NAMALWA (cell line): ENCODE results near the gene ARMH1.

Experiments used
- DNase-seq: peaks from one replicate; pipeline ENCODE4 v3.0.0-alpha.2; 2015; ENCODE audit warnings: low spot score

The ARMH1 gene

DNA sequence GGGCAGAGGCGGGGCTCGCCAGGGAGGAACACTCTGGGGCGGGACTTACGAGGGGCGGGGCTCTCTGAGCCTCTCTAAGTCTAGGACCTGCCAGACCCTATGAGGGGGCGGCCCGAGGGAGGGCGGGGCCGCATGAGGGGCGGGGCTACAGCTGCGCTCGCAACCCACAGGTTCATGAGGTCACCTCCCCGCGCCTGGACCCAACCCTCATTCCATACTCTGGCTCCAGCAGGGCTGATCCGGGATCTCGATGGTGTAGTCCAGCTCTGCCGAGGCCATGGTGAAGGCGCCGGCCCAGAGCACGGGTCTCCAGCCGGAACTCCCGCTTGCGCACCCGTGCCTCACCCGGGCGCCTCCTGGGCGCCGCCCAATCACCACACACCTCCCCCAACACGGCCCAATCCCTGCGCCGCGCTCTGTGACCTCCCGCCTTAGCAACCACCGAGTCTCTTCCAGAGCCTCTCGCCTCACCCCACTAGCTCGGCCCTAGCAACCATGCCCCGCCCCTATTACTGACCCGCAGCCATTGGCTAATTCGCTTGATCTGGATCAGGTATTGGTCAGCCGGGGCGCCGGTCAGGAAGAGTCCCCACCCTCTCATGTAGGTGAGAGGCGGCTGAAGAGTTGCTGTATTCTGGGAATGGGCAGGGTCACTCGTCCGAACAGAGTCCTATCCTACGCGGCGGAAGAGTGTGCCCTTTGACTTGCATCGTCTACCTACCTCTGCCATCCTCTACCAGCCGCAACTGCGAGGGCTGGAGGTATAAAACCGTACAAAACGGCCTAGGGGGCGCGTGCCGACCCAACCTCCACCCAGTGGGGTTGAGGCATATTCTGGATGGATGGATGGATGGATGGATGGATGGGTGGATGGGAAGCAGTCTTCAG is at the start of gene ARMH1, which contains the start of gene TMEM53:
Gene ARMH1 (plus strand): TSS at position 602 of the 888 bp plus-strand sequence. CDS start 14,984 bp downstream, outside the sequence.
Gene TMEM53 (minus strand): TSS at position 369 of the 888 bp plus-strand sequence. CDS start 90 bp downstream, at position 279.
- peak; percentile 99 for DNase-seq

DNA sequence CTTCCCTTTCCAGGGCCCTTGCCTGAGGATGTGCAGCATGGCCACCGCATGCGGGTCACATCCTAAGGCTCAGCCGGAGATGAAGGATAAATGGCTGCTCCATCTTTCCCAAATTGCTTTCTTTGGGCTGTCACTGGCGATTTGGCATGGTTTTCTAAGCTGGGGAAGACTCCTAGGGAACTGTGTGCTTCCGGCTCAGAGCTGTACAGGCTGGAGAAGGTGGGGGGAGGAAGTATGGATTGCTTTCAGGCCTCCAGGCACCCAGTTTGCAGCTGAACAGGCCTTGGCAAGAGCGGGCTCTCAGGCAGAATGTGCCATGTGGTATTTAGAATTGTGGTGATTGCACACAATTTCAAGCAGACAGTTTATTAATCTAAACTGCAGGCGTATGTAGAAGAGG is 49.2 kb upstream of the ARMH1 start:
- DNase-seq: no peak

DNA sequence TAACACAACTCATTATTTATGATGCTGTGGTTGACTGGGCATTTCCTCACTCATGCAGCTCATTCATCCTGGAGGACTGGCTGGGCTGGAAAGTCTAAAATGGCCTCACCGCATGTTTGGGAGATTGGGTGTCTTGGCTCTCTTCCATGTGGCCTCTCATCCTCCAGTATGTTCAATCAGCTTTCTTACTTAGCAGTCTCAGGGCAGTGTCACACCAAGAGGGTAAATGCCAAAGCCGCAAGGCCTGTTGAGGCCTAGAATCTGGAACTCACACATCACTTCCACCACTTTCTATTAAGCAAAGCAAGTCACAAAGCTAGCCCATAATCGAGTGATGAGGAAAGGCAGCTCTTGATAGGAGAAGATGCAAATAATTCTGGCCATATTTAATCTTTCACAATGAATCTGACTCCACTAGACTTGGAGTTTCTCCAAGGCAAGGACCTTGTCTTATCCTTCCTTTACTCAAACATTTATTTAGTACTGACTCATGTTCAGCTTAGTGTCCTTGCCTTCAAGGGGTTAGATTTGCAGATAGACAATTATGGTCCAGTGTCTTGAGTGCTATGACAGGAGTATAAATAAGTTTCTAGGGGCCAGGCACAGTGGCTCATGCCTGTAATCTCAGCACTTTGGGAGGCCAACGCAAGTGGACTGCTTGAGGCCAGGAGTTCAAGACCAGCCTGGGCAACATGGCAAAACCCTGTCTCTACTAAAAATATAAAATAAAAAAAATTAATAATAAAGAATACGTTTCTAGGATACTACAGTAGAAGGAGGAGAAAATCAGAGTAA is 45.4 kb upstream of the ARMH1 start:
- no peak for DNase-seq

DNA sequence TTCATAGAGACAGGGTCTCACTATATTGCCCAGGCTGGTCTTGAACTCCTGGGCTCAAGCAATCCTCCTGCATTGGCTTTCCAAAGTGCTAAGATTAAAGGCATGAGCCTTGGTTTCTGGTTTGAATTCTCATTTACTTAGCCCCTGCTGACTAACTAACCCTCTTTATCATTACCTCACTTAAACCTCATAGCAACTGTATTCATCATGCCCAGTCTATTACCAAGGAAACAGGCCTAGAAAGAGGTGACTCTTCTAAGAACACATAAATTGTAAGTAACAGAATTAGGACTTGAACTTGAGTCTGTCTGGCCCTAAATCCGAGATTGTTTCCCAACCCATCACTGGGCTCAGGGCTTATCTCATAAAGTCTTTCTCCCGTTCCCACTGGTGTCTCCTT is 44.4 kb upstream of the ARMH1 start:
- no peak for DNase-seq

DNA sequence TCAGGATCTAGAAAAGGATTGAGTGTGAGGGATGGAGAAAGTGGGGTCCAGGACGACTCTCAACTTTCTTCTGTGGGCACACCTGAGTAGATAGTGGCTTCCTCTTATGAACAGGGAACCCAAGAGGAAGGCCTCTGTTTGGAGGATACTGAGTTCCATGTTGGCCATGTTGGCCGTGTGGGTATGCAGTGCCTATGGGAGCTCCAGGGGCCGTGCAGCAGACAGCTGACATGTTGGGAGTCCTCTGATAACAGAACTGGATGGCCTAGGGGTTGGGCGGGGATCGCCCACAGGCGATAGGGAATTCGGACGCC is 43.2 kb upstream of the ARMH1 start:
- no peak for DNase-seq

DNA sequence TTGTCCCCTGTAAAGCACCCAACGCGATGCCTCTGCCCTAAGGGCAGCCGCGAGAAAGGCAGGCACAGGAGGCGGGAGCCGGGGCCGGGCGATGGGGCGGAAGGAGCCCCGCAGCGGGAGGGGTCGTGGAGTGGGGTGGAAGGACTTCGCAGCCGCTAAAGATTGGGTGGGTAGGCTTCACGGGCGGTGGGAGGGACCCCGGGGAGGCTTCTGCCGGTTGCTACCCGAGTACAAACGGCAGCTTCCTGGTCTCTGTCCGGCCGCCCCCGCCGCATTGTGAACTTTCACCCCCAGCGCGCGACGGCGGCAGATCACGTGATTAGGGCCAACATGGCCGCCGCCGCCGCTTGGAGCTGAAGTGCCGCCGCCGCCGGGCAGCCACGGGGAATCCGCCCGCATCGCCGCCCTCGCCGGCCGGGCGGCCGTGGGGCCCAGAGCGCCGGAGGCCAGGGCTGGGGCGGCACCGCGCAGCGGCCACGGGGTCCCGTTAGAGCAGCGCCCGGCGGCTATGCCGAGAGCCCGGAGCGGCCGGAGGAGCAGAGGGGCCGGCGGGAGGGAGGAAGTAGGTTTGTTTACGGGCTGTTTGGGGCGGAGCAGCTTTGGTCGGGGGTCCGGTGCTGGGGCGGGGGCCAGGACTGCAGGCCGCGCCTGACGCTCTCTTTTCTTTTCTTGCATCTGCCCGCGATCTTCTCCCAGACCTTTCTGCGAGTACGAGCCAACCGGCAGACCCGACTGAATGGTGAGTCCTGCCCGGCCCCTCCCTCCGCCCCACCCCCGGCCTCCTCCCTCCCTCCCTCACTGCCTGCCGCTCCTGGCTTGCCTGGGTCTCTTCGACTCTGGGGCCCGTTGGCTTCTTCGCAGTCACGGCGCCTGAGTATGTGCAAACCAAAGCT is 42.6 kb upstream of the ARMH1 start:
- peak; percentile 86 for DNase-seq

DNA sequence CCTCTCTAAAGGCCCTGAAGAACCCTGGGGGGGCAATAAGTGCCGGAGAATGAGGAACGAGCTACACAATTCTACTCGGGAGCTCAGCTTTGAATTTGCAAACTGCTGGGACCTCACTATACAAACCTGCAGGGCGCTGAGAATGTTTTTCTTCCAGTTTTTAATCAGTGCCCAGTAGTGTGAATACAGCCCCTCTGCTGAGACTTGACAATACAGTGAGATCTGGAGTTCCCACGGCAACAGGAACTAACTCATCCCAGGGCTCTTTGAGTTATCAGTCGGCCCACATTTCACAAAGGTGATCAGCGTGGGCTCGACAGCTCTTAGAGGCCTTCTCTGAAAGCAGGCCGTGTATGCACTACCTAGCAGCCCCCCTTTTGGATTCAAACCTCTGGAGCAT is 41.9 kb upstream of the ARMH1 start:
- no peak for DNase-seq

DNA sequence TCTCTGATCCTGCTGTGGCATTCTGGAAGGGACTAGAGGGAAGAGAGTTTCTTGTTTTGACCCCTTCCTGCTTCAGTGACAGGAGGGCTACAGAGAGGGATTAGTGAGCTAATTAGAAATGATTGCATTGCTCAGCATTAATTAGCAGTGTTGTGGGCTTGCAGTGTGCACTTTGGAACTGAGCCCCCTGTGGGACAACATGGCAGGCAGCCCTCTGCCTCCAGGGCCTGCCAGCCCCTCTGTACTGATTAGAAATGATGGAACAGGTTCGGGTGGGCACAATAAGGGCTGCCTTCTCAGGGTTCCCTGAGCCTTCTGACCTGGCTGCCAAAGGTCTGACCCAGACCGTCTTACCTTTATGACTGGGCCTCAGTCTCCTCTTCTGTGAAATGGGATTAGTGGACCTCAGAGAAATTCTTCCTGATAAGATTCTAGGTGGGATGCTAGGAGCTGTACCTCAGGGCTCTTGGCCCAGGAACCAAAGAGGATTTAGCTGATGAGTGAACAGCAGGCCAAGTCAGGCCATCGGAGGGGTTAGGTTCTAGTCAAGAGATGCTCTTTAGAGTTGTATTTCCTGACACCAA is 39.8 kb upstream of the ARMH1 start:
- no peak for DNase-seq

DNA sequence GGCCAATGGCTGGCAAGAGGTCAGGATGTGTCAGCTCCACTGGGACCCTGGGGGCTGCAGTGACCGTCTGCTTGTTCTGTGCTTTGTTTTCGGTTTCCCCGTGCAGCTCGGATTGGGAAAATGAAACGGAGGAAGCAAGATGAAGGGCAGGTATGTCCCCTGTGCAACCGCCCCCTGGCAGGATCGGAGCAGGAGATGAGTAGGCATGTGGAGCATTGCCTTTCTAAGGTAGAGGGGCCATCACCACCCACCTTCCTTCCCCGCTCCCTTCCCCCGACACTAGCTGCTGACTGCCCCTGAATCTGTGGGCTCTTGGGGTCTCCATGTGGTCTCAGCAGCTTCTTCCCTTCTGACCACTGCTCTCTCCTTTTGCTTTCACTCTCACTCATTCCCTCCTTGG is 39.1 kb upstream of the ARMH1 start:
- DNase-seq: no peak

DNA sequence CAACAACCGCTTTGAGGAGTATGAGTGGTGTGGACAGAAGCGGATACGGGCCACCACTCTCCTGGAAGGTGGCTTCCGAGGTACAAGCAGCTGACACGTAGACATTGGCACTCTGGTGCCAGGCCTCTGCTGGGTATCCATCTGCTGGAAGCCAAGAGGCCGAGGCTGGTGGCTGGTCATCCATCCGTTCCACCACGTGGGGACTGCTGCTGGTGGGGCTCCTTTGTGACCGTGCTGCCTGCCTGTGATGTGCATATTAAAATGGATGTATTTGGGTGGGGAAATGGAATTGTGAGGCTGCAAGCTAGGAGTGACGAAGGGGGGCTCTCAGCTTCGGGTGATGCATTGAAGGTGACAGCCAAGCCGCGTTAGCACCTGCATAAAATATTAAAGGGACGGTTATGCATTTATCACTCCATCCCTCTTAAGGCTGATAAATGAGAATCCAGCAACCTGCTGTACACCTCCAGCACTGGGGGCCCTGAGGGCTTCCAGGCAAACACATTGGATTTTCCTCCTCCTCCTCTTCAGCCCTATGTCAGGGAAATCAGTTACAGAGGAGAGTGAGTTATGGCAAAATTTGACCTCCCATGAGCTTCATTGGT is 38.3 kb upstream of the ARMH1 start:
- DNase-seq: no peak

DNA sequence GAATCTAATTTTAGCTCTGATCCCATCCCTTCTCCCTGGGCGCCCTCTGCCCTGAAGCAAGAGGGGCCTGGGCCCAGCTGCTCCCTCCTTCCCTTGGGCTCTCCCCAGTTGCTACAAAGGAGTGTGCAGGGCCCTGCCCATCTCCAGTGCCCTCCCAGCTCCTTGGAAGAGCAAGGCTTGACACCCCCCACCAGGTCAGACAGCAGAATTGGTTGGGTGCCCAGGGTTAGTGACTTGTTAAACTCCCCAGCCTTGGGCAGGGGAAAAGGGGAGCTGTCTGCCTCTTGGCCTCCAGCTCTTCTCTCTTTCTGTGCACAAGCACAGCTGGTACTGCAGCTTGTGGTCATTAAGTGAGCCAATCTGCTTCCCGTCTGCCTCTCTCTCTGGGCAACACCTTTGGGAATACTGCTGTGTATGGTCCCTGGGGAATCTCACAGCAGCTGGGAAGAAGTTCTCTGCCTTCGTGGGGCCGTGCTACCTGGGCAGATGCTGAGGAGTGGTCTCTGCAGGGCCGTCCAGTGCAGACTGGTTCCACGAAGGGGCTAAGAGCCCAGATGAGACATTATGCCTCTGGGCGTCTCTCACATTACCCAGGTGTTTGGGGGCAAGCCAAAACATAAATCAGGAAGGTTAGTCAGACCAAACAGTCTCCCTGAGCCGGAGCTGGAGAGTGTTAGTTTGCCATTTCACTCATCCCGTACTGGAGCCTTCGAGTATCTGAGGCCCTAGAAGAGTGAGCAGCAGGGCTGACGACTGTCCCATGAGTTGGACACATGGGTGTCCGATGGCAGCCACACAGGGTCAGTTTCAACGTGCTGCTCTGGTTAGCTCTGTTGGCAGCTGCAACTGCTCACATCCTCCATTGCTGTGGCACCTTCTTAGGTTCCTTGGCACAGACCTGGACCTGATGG is 37.6 kb upstream of the ARMH1 start:
- no peak for DNase-seq

DNA sequence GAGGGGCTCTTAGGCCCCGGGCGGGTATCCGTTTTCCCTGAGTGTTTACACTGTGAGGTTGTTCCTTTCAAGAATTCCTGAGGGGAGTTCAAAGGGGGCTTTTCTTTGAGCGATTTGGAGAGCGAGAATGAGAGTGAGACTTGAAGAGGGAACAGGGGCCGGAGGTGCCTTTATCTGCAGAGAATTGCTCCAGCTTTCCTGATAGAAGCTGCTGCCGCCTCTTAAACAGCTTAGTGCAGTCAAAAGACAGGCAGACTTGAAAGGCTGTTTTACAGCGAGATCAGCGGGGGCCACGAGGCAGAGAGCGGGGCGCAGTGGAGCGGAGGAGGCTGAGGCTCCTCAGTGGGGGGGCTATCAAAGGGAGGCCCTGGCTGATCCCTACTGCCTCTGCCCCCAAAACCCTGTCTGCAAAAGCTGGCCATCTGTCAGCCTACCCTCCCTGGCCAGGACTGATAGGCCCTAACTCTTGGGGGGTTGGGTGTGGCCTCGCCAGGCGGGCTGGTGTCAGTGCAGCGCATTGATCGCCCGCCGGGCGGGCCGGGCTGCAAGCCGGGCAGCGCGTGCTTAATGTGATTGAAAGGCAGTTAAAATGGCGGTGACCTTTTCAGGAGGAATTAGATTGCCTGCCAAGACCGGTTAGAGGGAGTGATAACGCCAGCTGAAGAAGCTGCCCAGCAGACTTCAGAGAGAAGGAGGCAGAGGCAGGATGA is 36.7 kb upstream of the ARMH1 start:
- no peak for DNase-seq

DNA sequence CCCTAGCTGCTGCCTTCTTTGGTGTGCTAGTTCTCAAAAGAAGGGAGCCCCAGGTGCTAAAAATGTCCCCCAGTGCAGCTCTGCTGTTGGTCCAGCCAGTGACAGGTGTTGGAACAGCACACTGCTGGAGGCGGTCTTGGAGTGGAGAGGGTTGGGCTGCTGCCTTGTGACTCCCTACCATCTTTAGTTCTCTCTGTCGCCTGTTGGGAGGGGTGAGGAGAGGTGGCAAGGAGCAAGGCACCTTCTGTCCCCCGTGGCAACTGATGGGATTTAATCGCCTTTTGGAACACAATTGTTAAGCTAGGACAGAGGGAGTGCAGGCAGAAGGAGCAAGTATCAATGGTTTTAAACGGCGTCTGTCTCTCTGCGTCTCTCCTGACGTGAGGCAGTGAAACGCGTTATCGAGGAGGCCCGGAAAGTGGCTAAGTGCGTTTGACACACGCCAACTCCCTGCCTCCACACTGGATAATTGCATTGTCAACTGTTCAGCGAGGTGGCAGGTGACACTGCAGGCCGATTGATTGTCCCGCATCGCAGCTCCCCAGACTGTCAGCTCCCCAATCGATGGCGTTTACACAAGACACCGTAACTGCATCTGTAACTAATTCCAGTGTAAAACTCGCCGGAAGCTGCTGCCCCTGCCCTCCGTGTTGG is 34.2 kb upstream of the ARMH1 start:
- no peak for DNase-seq

DNA sequence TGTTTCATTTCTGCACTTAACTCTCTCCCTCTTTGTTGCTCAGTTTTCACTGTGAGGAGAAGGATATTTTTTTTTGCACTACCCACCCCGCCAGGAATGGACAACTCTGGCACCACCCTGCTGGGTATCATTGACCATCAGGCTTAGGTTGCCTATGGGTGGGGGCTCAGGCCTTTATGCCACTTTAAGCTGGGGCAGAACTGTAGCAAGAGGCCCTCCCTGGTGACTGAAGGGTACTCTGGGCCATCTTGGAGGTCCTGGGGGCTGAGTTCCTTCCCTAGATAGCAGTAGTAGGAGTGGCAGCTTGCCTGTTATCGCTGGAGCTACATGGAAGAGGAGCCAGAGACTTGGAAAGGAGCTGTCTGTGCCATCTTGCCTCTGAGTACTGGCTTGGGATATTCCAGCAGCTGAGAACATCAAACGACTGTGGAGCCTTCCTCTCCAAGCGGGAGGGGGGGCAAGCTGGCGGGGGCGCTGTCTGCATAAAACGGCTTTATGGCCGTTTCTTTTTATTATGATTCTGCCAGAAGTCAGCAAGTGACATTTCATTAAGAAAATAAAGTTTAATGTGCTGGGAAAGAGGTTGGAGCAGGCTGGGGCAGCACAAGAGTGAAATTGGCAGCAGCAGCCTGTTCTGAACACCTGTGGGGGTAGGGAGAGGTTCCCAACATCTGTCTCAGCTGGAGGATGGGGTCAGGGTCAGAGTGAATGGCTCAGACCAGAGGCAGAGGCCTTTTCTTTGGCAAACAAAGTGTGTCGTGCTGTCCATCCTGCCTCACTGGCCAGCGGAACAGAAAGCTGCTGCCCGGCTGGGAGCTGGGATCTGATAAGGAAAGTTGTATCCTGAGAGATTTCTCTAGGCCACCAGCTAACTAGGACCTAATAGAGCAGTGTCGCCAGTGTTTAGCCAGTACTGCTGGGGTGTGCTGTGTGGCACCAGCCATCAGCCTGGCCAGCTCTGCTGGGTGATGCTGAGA is 33.1 kb upstream of the ARMH1 start:
- DNase-seq: no peak

DNA sequence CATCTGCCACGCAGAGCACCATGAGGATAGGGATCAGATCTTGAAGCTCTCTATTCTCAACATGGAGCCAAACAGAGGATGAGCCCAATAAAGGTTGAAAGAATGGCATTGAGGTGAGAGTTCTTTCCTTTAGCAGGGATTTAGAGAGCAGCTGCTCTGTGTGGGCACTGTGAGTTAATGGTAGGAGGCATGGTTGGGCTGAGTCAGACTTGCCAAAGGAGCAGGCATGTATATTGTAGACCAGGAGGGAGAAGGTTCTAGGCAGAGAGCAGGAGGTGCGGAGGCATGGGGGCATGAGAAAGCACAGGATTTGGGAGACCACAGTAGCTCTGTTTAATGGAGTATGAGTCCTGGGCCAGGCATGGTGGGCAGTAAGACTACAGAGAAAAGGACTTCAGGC is 32.3 kb upstream of the ARMH1 start:
- no peak for DNase-seq

DNA sequence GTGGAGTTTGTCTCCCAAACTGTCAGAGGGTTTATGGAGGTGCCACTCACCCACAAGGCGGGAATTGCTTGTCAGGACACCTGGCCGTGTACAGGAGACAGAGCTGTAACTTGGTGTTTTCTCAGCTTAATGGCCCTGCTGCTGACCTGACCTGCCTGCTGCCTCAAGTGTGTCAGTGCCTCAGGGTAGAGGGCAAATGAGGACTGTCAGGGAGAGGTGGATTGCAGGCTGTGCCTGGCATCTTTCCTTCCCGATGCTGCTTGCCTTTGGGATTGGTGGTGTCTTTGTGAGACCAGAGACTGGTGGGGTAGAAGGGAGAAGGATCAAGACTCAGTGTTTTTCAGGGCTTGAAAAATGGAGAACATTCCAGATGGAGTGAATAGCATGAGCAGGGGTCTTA is 31.6 kb upstream of the ARMH1 start:
- DNase-seq: no peak

DNA sequence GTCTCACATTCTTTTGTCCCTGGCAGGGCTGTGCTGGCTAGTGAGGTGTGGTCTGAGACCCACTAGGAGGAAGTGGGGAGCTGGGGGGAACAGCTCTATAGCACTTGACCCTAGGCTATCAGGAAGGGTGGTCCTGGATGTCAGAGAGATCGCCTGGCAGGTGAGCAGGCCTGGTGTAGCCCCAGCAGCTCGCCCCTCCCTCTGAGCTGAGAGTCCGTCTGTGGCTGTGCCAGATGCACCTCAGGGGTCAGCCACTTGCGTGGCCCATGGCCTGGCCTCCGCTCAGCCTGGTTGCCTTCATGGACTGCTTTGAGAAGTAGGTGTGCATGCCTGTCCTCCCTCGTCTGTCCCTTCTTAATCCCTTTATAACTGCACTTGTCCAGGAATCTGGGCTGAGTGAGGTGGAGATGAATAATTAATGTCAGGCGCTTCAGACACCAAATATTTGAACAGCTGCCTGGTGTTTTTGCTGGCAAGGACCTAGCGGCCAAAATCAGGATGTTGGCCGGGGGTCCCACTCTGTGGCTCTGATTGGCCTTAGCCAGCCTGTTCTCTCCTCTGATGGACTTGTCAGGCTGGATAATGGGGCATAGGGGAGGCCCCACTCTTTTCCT is 30.7 kb upstream of the ARMH1 start:
- DNase-seq: no peak

DNA sequence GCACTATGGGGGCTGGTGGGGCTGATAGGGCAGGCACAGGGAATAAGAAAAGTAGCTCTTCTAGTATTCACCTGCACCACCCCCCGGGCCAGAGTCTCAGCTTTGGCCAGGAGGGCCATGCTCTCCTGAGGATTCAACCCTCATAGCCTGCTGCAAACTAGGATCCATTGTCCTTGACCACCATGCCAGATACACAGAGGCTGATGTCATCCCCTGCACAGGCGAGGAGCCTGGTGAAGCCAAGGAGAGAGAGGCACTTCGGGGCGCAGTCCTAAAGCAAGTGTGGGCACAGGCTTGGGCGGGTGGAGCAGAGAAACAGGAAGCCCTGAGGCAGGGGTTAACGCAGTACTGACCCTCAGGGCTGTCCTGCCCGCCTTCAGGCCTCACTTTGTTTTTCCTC is 29.7 kb upstream of the ARMH1 start:
- no peak for DNase-seq
